ENCODE data around the gene CHL1. TPM values are rescaled to one million over a fixed set of nuclear protein-coding genes. Genes with fewer than 3 reads are reported as not detected.

The CHL1 gene
- total RNA-seq, 1 donor from 2014 or later, result 16.0 TPM

DNA sequence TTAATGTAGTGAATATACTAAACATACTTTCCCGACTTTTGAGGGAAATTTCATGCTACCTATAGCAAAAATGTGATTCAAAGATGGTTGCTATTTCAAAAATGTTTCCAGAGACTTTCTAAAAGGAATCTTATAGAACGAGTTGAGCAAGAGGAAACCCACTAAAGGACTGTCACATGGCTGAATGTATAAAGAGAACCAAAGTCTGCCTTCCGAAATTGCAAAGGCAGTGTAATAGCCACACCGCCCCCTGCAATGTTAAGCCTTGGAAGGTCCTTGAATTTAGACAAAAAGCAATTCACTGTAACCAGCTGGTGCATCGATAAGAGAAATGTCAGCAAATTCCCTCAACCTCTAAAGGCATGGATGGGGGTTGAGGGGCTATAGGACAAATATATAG is 142.8 kb downstream of the CHL1 start:
- intact Hi-C loops (cut with DNase I), result no loop called here
- Histone ChIP-seq H3K9me3 (no peaks in the 10 kb centered on the region), H3K4me3 (no peak overlapping the region), H3K36me3 (no peaks in the 10 kb centered on the region), H3K27me3 (no peaks in the 10 kb centered on the region), H3K4me1 (no peaks in the 10 kb centered on the region), H3K27ac (no peak overlapping the region)
- TF ChIP-seq, protein P1, sequence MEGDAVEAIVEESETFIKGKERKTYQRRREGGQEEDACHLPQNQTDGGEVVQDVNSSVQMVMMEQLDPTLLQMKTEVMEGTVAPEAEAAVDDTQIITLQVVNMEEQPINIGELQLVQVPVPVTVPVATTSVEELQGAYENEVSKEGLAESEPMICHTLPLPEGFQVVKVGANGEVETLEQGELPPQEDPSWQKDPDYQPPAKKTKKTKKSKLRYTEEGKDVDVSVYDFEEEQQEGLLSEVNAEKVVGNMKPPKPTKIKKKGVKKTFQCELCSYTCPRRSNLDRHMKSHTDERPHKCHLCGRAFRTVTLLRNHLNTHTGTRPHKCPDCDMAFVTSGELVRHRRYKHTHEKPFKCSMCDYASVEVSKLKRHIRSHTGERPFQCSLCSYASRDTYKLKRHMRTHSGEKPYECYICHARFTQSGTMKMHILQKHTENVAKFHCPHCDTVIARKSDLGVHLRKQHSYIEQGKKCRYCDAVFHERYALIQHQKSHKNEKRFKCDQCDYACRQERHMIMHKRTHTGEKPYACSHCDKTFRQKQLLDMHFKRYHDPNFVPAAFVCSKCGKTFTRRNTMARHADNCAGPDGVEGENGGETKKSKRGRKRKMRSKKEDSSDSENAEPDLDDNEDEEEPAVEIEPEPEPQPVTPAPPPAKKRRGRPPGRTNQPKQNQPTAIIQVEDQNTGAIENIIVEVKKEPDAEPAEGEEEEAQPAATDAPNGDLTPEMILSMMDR (IDR thresholded peaks at IDR 0.05), result no peak
- ATAC-seq, result no peak
- no peak for DNase-seq

DNA sequence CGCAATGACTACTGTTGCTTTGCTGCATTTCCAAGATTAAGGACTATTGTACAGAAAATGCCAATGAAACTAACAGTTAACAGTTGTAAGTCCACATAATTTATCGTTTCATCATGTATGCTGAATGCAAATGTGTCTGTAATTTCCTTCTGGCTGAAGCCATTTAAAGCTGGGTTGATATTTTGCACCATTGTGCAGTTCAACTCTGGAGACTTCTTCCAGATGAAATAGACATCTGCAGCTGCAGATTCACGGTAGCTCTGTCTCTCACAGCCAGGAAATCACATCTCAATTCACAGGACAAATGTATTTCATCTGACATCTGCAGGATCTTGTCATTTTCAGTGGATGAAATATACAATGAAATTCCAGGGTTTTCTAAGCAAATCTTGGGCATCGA is 145.4 kb downstream of the CHL1 start:
- intact Hi-C loops (cut with DNase I), result no loop called here
- Histone ChIP-seq H3K4me1 (no peaks in the 10 kb centered on the region), H3K9me3 (no peaks in the 10 kb centered on the region), H3K27me3 (no peaks in the 10 kb centered on the region), H3K36me3 (no peaks in the 10 kb centered on the region), H3K4me3 (no peak overlapping the region), H3K27ac (no peak overlapping the region)
- DNase-seq (no peak), ATAC-seq (no peak)
- TF ChIP-seq, protein P1 (IDR thresholded peaks at IDR 0.05), result no peak

GRCh38 chr3:346186-346585 is 149.6 kb downstream of the CHL1 start:
- no peaks in the 10 kb centered on the region for H3K9me3 ChIP-seq
- ATAC-seq (no peak), DNase-seq (no peak)
- no peaks in the 10 kb centered on the region for H3K36me3 ChIP-seq
- H3K4me3 ChIP-seq, result no peak overlapping the region
- TF ChIP-seq, protein P1 (IDR thresholded peaks at IDR 0.05), result no peak
- intact Hi-C loops (cut with DNase I), result no loop called here
- H3K4me1 ChIP-seq, result no peaks in the 10 kb centered on the region
- H3K27me3 ChIP-seq, result no peaks in the 10 kb centered on the region
- no peak overlapping the region for H3K27ac ChIP-seq

DNA sequence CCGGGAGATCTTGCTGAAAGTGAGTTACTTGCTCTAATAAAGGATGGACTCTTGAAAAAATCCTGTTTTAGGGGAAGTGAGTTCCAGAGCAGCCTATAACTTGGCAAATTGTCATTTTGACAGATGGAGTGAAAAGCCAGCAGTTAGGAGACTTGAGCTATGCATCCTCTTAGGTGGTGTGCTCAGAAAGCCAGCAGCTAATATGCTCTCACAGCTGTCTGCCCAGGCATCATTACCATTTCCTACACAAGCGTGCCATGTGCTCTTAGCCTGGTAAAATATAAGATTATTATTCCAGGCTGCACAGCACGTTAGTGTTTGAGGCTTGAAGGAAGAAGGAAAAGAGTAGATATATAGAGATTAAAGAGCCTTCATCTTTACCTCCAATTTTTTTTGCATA is 151.0 kb downstream of the CHL1 start:
- intact Hi-C loops (cut with DNase I), result no loop called here
- ATAC-seq (no peak), DNase-seq (no peak)
- no peaks in the 10 kb centered on the region for H3K27me3 ChIP-seq
- no peaks in the 10 kb centered on the region for H3K36me3 ChIP-seq
- no peaks in the 10 kb centered on the region for H3K4me1 ChIP-seq
- no peak overlapping the region for H3K4me3 ChIP-seq
- TF ChIP-seq, protein P1 (IDR thresholded peaks at IDR 0.05), result no peak
- H3K27ac ChIP-seq, result no peak overlapping the region
- H3K9me3 ChIP-seq, result no peaks in the 10 kb centered on the region

GRCh38 chr3:350871-351371 is 154.4 kb downstream of the CHL1 start:
- ATAC-seq (no peak), DNase-seq (no peak)
- no peaks in the 10 kb centered on the region for H3K9me3 ChIP-seq
- no peaks in the 10 kb centered on the region for H3K27me3 ChIP-seq
- no peak overlapping the region for H3K4me3 ChIP-seq
- intact Hi-C loops (cut with DNase I), result no loop called here
- TF ChIP-seq, protein P1 (IDR thresholded peaks at IDR 0.05), result no peak
- H3K4me1 ChIP-seq, result no peaks in the 10 kb centered on the region
- H3K36me3 ChIP-seq, result no peaks in the 10 kb centered on the region
- no peak overlapping the region for H3K27ac ChIP-seq

- no peaks in the 10 kb centered on the region for H3K4me1 ChIP-seq
Measured at GRCh38 chr3:352599-352998, 156.0 kb downstream of the CHL1 start.

More at GRCh38 chr3:352599-352998, 156.0 kb downstream of the CHL1 start:
- no peaks in the 10 kb centered on the region for H3K9me3 ChIP-seq
- H3K4me3 ChIP-seq, result no peak overlapping the region
- intact Hi-C loops (cut with DNase I), result no loop called here
- TF ChIP-seq, protein P1 (IDR thresholded peaks at IDR 0.05), result no peak
- ATAC-seq, result no peak
- no peak for DNase-seq
- no peaks in the 10 kb centered on the region for H3K27me3 ChIP-seq
- H3K36me3 ChIP-seq, result no peaks in the 10 kb centered on the region
- no peak overlapping the region for H3K27ac ChIP-seq

All from upper lobe of right lung (tissue), 1 donor.